ENCODE data around the gene PURA. TPM values are rescaled to one million over a fixed set of nuclear protein-coding genes. Genes with fewer than 3 reads are reported as not detected.

Gene PURA
- total and polyA plus RNA-seq, 2 donors (not counting 3 experiments of a cell fraction or from before 2014, with no cell fraction given): 1.3 to 8.2 TPM

- dilution Hi-C loops (cut with MboI; ENCODE audit: extremely low pct_ligation_motif_present, low sequenced_read_pairs): no loop called here
- BruUV-seq (replicated peaks): TSS peak; percentile 88
Measured at GRCh38 chr5:140107312-140108092, 6.4 kb upstream of the PURA start.

More at GRCh38 chr5:140107312-140108092, 6.4 kb upstream of the PURA start:
- TF ChIP-seq FOS (IDR thresholded peaks at IDR 0.05; ENCODE audit: borderline replicate concordance, insufficient read depth, low read length): no peak
- peak; percentile 14 for TF ChIP-seq MYC (IDR thresholded peaks at IDR 0.05; ENCODE audit: low read depth, low read length)
- TF ChIP-seq, protein P1, sequence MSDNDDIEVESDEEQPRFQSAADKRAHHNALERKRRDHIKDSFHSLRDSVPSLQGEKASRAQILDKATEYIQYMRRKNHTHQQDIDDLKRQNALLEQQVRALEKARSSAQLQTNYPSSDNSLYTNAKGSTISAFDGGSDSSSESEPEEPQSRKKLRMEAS (IDR thresholded peaks at IDR 0.05; ENCODE audit: insufficient read depth, insufficient read length): no peak
- TF ChIP-seq CTCF (IDR thresholded peaks at IDR 0.05; ENCODE audit: extremely low read depth in 1 of 2, insufficient read depth in 1 of 2, low read depth in 1 of 2, low read length in 2 of 2): peak in 1 of 2 donors; percentile 35
- TF ChIP-seq GATA2 (IDR thresholded peaks at IDR 0.05; ENCODE audit: insufficient read depth, insufficient read length, low read depth, low read length): no peak
- TF ChIP-seq POLR2AphosphoS5 (IDR thresholded peaks at IDR 0.05; ENCODE audit: insufficient read depth, low read depth, low read length): peak; percentile 95
- TF ChIP-seq POLR2A (IDR thresholded peaks at IDR 0.05; ENCODE audit: low read depth, low read length): peak; percentile 74
- no peak for TF ChIP-seq EZH2 (IDR thresholded peaks at IDR 0.05; ENCODE audit: borderline replicate concordance, low read depth, low read length, severe bottlenecking)
- no peak for TF ChIP-seq JUN (IDR thresholded peaks at IDR 0.05; ENCODE audit: borderline replicate concordance, insufficient read depth, insufficient read length, low read depth)
- CTCF ChIA-PET: interaction anchor here (0.8 to 1.4 kb wide), 7 partner anchors 35 to 320 kb away, joined by 3 to 7 read pairs (median 5); partner anchors contain the start of gene NRG2
- POLR2A ChIA-PET: no interaction called here
- peak overlapping the region; percentile 95 for H2AFZ ChIP-seq (ENCODE audit: low read depth, low read length)
- FAIRE-seq (peak; percentile 35), DNase-seq (ENCODE audit: low read depth, low spot score) (peak; percentile 94)
- no peaks in the 10 kb centered on the region for H4K20me1 ChIP-seq (replicated peaks; ENCODE audit: control insufficient read depth, extremely low read depth, insufficient read depth, low read length)
- peaks cover 4% of the 10 kb centered on the region for H3K79me2 ChIP-seq (ENCODE audit: control insufficient read depth, insufficient read depth, low read length)
- H3K9me1 ChIP-seq (replicated peaks; ENCODE audit: control insufficient read depth, extremely low read depth, insufficient read depth, low read length): no peaks in the 10 kb centered on the region
- peak overlapping the region; percentile 68 for H3K4me2 ChIP-seq (ENCODE audit: insufficient read depth, low read length)
- H3K9ac ChIP-seq (replicated peaks; ENCODE audit: extremely low read depth, insufficient read depth, low read length): peak overlapping the region; percentile 69
- no peaks in the 10 kb centered on the region for H3K36me3 ChIP-seq (ENCODE audit: control insufficient read depth in 2 of 2, extremely low read depth in 1 of 2, insufficient read depth in 2 of 2, low read length in 2 of 2)
- H3K4me1 ChIP-seq (ENCODE audit: control insufficient read depth, extremely low read depth, insufficient read depth, low read length): peaks cover 14% of the 10 kb centered on the region
- no peaks in the 10 kb centered on the region for H3K9me3 ChIP-seq (replicated peaks; ENCODE audit: control insufficient read depth, insufficient read depth, low read length)
- peak overlapping the region; percentile 53 for H3K27ac ChIP-seq (ENCODE audit: insufficient read depth, low read depth, low read length)
- H3K4me3 ChIP-seq (replicated peaks in 1 of 3; ENCODE audit: insufficient read depth in 1 of 3, low read depth in 1 of 3, low read length in 3 of 3): peak overlapping the region; percentile 51 to 77 (median 56)
- peaks cover 33 to 67% of the 10 kb centered on the region in 2 experiments for H3K27me3 ChIP-seq (ENCODE audit: control insufficient read depth in 2 of 2, insufficient read depth in 2 of 2, low read length in 2 of 2)
- intact Hi-C loops (cut with micrococcal nuclease): loop anchor here (1.0 to 2.0 kb wide), 3 partner anchors 8 to 65 kb away; partner anchors contain the start of gene NRG2
